ENCODE measurements around the gene RAB5A. TPM values are rescaled to one million over a fixed set of nuclear protein-coding genes. Genes with fewer than 3 reads are reported as not detected.

Gene RAB5A
- total RNA-seq, 6 donors from 2014 or later: 45.9 to 114 (median 70.8) TPM

DNA sequence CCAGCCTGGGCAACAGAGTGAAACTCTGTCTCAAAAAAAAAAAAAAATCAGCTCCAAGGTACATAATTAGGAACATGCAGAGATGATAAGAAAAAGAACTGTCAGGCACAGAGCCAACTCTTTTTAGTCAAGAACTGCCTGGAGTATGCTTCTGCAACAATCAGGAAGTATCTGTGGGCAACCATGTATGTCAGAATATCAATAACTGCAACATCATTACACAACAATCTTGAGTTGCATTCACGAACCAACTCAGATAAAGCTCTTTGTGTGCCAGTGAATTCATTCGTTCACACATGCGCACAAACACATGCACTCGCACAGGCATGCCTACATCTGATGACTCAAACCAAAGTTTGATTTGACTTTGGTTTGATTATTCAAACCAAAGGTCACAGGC is 45.0 kb upstream of the RAB5A start:
- TF ChIP-seq POLR2A (IDR thresholded peaks at IDR 0.05) (no peak), POLR2AphosphoS5 (IDR thresholded peaks at IDR 0.05) (no peak), EP300 (IDR thresholded peaks at IDR 0.05) (no peak)
- TF ChIP-seq, protein P1, sequence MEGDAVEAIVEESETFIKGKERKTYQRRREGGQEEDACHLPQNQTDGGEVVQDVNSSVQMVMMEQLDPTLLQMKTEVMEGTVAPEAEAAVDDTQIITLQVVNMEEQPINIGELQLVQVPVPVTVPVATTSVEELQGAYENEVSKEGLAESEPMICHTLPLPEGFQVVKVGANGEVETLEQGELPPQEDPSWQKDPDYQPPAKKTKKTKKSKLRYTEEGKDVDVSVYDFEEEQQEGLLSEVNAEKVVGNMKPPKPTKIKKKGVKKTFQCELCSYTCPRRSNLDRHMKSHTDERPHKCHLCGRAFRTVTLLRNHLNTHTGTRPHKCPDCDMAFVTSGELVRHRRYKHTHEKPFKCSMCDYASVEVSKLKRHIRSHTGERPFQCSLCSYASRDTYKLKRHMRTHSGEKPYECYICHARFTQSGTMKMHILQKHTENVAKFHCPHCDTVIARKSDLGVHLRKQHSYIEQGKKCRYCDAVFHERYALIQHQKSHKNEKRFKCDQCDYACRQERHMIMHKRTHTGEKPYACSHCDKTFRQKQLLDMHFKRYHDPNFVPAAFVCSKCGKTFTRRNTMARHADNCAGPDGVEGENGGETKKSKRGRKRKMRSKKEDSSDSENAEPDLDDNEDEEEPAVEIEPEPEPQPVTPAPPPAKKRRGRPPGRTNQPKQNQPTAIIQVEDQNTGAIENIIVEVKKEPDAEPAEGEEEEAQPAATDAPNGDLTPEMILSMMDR (IDR thresholded peaks at IDR 0.05): no peak
- peaks cover 0 to 7% (median 5%) of the 10 kb centered on the region in 4 donors for H3K4me1 ChIP-seq
- no peak overlapping the region for H3K4me3 ChIP-seq
- no peaks in the 10 kb centered on the region for H3K36me3 ChIP-seq
- H3K9me3 ChIP-seq: no peaks in the 10 kb centered on the region
- WGBS, 2 donors: 56 to 59% methylated on average over 4 of the region's 4 CpGs
- DNase-seq (no peak), ATAC-seq (ENCODE audit: low FRiP score in 2 of 2) (peak in 1 of 2 donors; percentile 46)
- H3K27ac ChIP-seq: no peak overlapping the region
- no peaks in the 10 kb centered on the region for H3K27me3 ChIP-seq

DNA sequence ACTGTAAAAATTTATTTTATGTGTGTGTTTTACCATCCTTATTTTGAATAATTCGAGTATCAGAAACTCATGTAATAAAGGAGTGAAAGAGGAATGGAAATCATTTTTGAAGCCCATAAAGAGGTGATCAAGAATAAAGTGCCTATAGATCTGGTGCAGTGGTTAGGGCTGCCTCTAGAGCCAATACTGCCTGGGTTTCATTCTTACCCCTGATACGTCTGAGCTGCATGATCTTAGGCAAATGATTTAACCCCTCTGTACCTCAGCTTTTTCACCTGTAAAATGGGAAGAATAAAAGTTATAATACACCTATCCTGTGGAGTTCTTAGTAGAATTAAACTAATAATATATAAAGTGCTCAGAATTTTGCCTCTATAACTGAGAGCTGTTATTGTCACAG is 43.2 kb upstream of the RAB5A start:
- Histone ChIP-seq H3K27me3 (no peaks in the 10 kb centered on the region), H3K4me3 (no peak overlapping the region), H3K9me3 (no peaks in the 10 kb centered on the region), H3K27ac (no peak overlapping the region), H3K4me1 (peaks cover 0 to 7% (median 5%) of the 10 kb centered on the region in 4 donors), H3K36me3 (no peaks in the 10 kb centered on the region)
- ATAC-seq (ENCODE audit: low FRiP score in 2 of 2) (no peak), DNase-seq (no peak)
- TF ChIP-seq POLR2AphosphoS5 (IDR thresholded peaks at IDR 0.05) (no peak), EP300 (IDR thresholded peaks at IDR 0.05) (no peak), POLR2A (IDR thresholded peaks at IDR 0.05) (no peak)
- TF ChIP-seq, protein P1 (IDR thresholded peaks at IDR 0.05): no peak
- WGBS, 2 donors: 78 to 80% methylated on average over 2 of the region's 2 CpGs

DNA sequence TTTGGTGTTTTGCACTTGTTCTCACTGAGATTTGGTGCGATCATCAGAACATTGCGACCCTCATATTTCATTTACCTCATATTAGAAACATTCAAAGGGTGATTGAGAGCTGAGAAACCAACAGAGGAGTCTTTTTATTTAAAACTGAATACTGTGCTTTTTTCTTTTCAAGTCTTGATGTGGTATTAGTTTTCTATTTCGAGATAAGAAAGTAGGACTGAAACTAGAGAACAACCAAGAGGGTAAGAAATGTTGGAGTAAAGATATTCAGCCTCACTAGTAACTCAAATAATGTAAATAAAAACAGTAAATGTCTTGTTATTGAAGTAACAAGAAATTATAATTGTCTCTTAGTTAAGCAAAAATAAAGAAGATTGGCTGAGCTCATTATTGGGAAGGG is 39.4 kb upstream of the RAB5A start:
- Histone ChIP-seq H3K27me3 (no peaks in the 10 kb centered on the region), H3K9me3 (peaks cover 0 to 4% (median 3%) of the 10 kb centered on the region in 4 donors), H3K4me3 (no peak overlapping the region), H3K4me1 (no peaks in the 10 kb centered on the region), H3K36me3 (no peaks in the 10 kb centered on the region), H3K27ac (no peak overlapping the region)
- WGBS, 2 donors: 84 to 90% methylated on average over 3 of the region's 3 CpGs
- no peak for DNase-seq
- TF ChIP-seq, protein P1 (IDR thresholded peaks at IDR 0.05): no peak
- TF ChIP-seq POLR2AphosphoS5 (IDR thresholded peaks at IDR 0.05) (no peak), POLR2A (IDR thresholded peaks at IDR 0.05) (no peak), EP300 (IDR thresholded peaks at IDR 0.05) (no peak)
- no peak for ATAC-seq (ENCODE audit: low FRiP score in 2 of 2)

DNA sequence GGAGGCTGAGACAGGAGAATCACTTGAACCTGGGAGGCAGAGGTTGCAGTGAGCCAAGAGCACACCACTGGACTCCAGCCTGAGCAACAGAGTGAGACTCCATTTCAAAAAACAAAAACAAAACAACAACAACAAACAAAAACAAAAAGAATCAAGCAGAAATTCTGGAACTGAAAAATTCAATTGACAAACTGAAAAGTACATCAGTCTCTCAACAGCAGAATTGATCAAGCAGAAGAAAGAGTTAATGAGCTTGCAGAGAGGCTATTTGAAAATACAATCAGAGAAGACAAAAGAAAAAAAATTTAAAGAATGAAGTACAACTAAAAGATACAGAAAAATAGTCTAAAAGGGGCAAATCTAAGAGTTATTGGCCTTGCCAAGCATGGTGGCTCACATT is 35.4 kb upstream of the RAB5A start:
- Histone ChIP-seq H3K9me3 (peaks cover 0 to 8% (median 4%) of the 10 kb centered on the region in 4 donors), H3K27ac (no peak overlapping the region), H3K27me3 (no peaks in the 10 kb centered on the region), H3K36me3 (no peaks in the 10 kb centered on the region), H3K4me3 (no peak overlapping the region), H3K4me1 (no peaks in the 10 kb centered on the region)
- no peak for TF ChIP-seq EP300 (IDR thresholded peaks at IDR 0.05)
- TF ChIP-seq POLR2AphosphoS5 (IDR thresholded peaks at IDR 0.05): no peak
- TF ChIP-seq, protein P1 (IDR thresholded peaks at IDR 0.05): no peak
- no peak for TF ChIP-seq POLR2A (IDR thresholded peaks at IDR 0.05)
- ATAC-seq (ENCODE audit: low FRiP score in 2 of 2) (no peak), DNase-seq (no peak)

DNA sequence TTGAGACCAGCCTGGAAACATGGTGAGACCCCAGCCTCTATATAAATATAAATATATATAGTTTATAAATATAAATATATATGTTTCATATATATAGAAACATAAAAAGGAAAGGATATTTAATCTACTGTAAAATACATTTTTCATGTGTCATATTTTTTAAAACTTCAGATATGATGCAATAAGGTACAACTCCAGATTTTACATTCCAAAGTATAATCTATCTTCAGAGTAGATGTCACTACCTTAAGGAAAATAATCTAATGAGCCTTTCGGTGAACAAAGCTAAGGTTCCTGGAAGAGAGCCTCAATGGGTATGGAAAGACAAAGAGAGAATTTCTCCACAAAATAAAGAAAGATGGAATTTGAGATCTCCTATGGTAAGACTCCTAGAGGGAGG is 29.7 kb upstream of the RAB5A start:
- no peak overlapping the region for H3K27ac ChIP-seq
- WGBS, 2 donors: 91 to 95% methylated on average over 1 of the region's 1 CpG
- H3K9me3 ChIP-seq: peaks cover 0 to 4% (median 0%) of the 10 kb centered on the region in 4 donors
- TF ChIP-seq, protein P1 (IDR thresholded peaks at IDR 0.05): no peak
- TF ChIP-seq POLR2AphosphoS5 (IDR thresholded peaks at IDR 0.05) (no peak), POLR2A (IDR thresholded peaks at IDR 0.05) (no peak), EP300 (IDR thresholded peaks at IDR 0.05) (no peak)
- no peak for ATAC-seq (ENCODE audit: low FRiP score in 2 of 2)
- no peaks in the 10 kb centered on the region for H3K27me3 ChIP-seq
- H3K36me3 ChIP-seq: no peaks in the 10 kb centered on the region
- no peak for DNase-seq
- H3K4me3 ChIP-seq: no peak overlapping the region
- no peaks in the 10 kb centered on the region for H3K4me1 ChIP-seq

All from upper lobe of left lung (tissue), 6 donors.